ENCODE results near the gene STAG1. TPM values are rescaled to one million over a fixed set of nuclear protein-coding genes. Genes with fewer than 3 reads are reported as not detected.
"Not testable (repeated sequence)": the region's sequence is repeated elsewhere in the genome, so short reads cannot be mapped to it uniquely, and the experiment has no call there.

The STAG1 gene
- total RNA-seq, 1 experiment from 2014 or later, result 50.6 TPM

DNA sequence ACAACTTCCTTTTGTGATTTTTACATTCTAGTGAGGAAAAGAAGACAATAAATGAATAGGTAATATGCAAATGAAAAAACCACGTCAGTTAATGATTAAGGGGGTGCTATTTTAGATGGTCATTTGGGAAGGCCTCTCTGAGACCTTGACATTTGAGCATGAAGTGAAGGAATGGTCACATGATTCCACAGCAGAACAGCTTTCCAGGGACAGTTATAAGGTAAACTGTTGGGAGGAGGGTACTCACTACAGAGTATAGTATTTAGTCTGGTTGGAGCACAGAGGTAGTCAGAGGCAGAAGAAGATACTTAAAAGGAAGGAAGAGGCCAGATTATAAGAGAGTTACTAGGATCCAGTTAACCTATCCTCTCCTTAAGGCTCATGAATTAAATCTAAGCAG, 246.5 kb downstream of the STAG1 start:
- DNase-seq (ENCODE audit: low spot score), result no peak

DNA sequence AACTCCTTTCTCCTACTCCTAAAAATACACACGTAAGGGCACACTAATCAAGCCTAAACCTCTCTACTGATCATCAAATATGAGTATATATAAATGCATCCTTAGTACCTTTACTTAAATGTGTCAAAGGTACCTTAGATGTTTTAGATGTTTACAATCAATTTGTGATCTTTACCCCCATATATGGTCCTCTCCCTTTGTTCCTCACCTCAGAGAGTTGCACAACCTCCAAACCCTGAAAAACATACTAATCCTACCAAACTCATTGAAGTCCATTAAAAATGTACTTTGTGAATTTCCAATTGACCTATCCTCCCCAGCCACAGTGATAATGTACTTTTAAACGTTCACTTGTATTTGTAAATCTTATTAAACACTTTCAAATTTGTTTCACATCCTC, 249.1 kb downstream of the STAG1 start:
- no peak for DNase-seq (ENCODE audit: low spot score)

GRCh38 chr3:136498919-136499447, 253.2 kb downstream of the STAG1 start:
- DNase-seq (ENCODE audit: low spot score), result no peak

- DNase-seq (ENCODE audit: low spot score), result no peak
Measured at GRCh38 chr3:136495213-136495612, 257.0 kb downstream of the STAG1 start.

- no peak for DNase-seq (ENCODE audit: low spot score)
Measured at GRCh38 chr3:136490646-136491405, 261.4 kb downstream of the STAG1 start.

DNA sequence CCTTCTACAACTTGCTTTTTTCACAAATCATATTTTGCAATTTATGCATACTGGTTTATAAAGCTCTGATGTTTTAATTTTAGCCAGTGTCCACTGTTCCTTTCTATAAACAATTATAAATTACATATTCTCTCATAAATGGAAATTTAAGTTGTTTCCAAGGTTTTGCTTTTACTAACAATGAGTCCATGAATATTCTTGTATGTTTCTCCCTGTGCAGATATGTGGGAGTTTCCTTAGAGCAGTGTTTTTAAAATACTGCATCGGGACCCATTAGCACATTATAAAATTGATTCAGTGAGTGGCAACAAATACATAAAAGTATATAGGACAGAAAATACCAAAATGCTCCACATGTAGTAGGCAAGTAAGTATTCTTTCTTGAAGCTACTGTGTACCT, 266.4 kb downstream of the STAG1 start:
- no peak for DNase-seq (ENCODE audit: low spot score)

DNA sequence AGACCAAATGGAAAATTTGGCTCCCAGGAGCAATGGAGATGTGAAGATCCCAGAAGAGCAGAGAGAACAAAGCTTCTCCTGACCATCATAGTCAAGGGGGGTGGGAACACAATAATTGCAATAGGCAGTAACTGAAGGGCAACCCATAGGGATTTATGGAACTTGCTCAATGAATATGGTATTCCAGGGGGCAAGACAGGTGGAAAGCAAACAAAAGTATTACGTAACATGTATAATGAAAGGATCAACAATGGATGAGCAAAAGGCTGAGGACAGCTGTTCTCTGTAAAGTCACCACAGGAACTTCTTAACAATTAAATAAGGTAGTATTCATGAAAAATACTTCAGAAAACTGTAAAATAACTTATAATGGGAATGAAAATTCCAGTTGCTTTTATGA, 275.9 kb downstream of the STAG1 start:
- DNase-seq (ENCODE audit: low spot score), result no peak

GRCh38 chr3:136474876-136475275, 277.3 kb downstream of the STAG1 start:
- not testable (repeated sequence) for DNase-seq (ENCODE audit: low spot score)

DNA sequence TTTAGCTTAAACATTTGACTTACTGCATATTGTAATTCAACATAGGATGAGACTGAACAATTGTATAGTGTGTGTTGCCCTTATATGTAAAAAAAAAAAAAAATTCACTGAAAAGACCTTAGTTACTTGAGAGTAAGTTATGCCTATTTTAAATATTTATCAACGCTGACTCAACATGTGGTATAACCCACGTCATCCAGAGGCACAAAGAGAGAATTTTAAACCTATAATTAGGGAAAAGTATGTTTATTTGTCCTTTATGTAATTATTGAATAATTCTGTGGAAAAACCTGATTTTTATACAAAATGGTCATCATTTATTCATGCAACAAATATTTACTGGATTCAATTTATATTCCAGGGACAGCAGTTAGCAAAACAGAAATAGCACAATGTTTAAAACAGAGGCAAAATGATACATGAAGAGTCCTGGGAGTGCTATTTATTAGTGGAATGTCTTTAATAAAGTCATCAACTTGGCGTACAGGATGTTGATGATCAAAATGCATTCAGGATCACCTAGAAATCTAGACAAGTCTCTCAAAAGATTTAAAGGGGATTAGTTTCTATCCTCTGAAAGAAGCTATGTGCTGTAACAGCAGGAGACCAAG, 278.4 kb downstream of the STAG1 start:
- no peak for DNase-seq (ENCODE audit: low spot score)

DNA sequence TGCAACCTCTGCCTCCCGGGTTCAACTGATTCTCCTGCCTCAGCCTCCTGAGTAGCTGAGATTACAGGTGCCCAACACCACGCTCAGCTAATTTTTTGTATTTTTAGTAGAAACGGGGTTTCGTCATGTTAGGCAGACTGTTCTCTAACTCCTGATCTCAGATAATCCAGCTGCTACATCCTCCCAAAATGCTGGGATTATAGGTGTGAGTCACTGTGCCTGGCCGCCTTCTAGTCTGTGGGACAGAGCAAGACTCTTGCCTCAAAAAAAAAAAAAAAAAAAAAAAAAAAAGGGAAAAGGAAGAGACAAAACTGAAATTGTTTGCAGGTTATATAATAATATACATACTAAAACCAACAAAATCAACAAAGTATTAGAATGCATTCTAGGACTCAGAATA, 286.9 kb downstream of the STAG1 start:
- DNase-seq (ENCODE audit: low spot score), result no peak

DNA sequence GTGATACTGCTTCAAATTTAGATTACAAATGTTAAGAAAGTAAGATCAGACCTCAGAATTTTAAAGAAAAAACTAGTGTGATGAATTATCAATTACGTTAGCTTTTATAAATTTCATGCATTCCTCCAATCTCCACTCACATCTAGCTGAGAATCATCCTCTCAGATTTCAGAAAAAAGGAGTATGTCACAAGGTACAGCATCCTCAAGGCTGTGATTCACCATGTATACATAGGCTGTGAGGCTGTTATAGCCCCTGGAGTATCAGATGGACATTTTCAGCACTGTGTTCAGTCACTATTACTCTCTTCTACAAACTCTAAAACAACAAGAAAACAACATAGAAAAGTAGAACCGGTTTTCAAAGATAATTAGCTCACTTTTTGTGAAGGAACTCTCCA, 287.7 kb downstream of the STAG1 start:
- no peak for DNase-seq (ENCODE audit: low spot score)

DNA sequence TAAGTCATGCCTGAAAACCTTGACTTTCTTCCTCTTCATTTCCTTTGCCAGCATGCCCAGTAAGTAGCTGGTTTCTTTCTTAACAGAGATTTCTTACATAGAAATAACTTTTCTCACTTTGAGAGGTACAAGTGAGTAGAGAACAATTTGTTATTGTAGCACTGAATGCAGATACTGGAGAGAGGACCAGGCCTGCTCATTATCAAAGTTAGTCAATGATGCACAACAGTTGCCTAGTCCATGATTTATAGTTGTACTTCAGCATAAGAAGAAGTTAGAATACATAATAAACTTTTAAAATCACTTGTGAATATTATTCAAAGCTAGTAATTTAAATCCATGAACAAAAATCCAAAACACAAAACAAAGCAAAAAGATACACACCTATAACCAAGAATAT, 289.0 kb downstream of the STAG1 start:
- no peak for DNase-seq (ENCODE audit: low spot score)

- no peak for DNase-seq (ENCODE audit: low spot score)
Measured at GRCh38 chr3:136457793-136458192, 294.4 kb downstream of the STAG1 start.

GRCh38 chr3:136456196-136456595, 296.0 kb downstream of the STAG1 start:
- DNase-seq (ENCODE audit: low spot score), result no peak

DNA sequence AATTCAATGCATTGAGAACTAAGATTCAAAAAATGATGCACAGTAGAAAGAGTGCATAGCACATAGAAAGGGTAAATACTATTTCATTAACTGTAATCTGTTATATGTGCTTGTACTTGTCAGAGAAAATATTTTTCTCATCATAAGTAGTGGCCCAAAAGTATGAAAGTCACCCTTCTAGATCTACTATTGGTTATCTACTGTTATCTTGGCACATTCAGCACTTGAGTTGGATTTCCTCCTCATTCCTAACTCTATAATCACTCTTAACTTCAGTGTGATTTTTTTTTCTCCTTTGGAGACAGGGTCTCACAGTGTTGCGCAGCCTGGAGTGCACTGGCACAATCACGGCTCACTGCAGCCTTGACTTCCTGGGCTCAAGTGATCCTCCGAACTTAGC, 307.6 kb downstream of the STAG1 start:
- no peak for DNase-seq (ENCODE audit: low spot score)

- DNase-seq (ENCODE audit: low spot score), result no peak
Measured at GRCh38 chr3:136437043-136437442, 315.1 kb downstream of the STAG1 start.

DNA sequence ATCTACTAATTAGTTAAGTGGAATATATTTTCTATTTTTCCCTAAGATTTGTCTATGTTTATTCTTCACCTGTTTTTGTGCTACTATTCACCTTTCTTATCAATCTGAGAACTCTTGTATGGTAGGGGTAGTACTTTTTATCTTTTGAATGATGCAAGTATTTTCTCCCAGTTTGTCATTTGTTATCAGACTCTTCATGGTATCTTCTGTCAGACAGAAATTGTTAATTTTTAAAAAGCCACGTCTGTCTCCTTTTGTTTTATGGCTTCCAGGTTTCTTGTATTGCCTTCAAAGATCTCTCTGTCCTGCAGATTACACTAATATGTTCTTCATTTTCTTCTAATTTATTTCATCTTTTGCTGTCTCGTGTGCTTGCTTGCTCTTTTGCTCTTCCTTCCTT, 317.7 kb downstream of the STAG1 start:
- DNase-seq (ENCODE audit: low spot score), result no peak

GRCh38 chr3:136432685-136433084, 319.5 kb downstream of the STAG1 start:
- DNase-seq (ENCODE audit: low spot score), result no peak

- DNase-seq (ENCODE audit: low spot score), result no peak
Measured at GRCh38 chr3:136428167-136428566, 324.0 kb downstream of the STAG1 start.

GRCh38 chr3:136427236-136427635, 324.9 kb downstream of the STAG1 start:
- DNase-seq (ENCODE audit: low spot score), result no peak

DNA sequence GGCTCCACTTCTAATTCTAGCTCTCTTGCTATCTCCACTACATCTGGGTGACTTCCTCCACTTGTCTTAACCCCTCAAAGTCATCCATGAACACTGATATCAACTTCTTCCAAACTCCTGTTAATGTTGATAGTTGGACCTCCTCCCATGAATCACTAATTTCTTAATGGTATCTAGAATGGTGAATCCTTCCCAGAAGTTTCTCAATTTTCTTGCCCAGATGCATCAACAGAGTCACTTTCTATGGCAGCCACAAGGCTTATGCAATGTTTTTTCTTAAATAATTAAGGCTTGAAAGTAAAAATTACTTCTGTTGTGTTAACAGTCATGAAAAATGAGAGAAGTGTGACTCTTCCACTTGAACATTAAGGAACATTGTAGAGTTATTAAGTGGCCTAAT, 337.7 kb downstream of the STAG1 start:
- DNase-seq (ENCODE audit: low spot score), result no peak

GRCh38 chr3:136412307-136412706, 339.9 kb downstream of the STAG1 start:
- no peak for DNase-seq (ENCODE audit: low spot score)

- no peak for DNase-seq (ENCODE audit: low spot score)
Measured at GRCh38 chr3:136409549-136409948, 342.6 kb downstream of the STAG1 start.

All from A172 (cell line).